HG02938 (cell line): ENCODE data around the gene CCDC92B.

ENCODE experiments used
- ATAC-seq: cut with Tn5 transposase; IDR thresholded peaks from one replicate; pipeline ENCODE4 v1.9.1; 2021; ENCODE audit warnings: mild to moderate bottlenecking, moderate library complexity; ENCODE audit not compliant: unreplicated experiment

CCDC92B gene

GRCh38 chr17:2779545-2779944 lies 30.1 kb upstream of the CCDC92B start:
- no peak for ATAC-seq

GRCh38 chr17:2778489-2778888 lies 29.0 kb upstream of the CCDC92B start:
- no peak for ATAC-seq

- ATAC-seq = no peak
Measured at GRCh38 chr17:2777242-2777867, 27.9 kb upstream of the CCDC92B start.

- ATAC-seq = no peak
Measured at GRCh38 chr17:2776589-2777241, 27.3 kb upstream of the CCDC92B start.

- no peak for ATAC-seq
Measured at GRCh38 chr17:2775206-2775605, 25.8 kb upstream of the CCDC92B start.

GRCh38 chr17:2770129-2770528 lies 20.7 kb upstream of the CCDC92B start:
- no peak for ATAC-seq

- ATAC-seq = no peak
Measured at GRCh38 chr17:2758870-2759269, 9.4 kb upstream of the CCDC92B start.

GRCh38 chr17:2755891-2756724 lies 6.7 kb upstream of the CCDC92B start:
- ATAC-seq = no peak

GRCh38 chr17:2751491-2751890 lies 2.0 kb upstream of the CCDC92B start:
- ATAC-seq = no peak

- no peak for ATAC-seq
Measured at GRCh38 chr17:2750721-2751120, 1.3 kb upstream of the CCDC92B start.

GRCh38 chr17:2749784-2750181 lies 331 bp upstream of the CCDC92B start:
- ATAC-seq = no peak

- ATAC-seq = no peak
Measured at GRCh38 chr17:2745317-2746037, 4.0 kb downstream of the CCDC92B start.

GRCh38 chr17:2737693-2738092 lies 11.8 kb downstream of the CCDC92B start:
- ATAC-seq = no peak

GRCh38 chr17:2736956-2737355 lies 12.5 kb downstream of the CCDC92B start:
- no peak for ATAC-seq

GRCh38 chr17:2735896-2736295 lies 13.6 kb downstream of the CCDC92B start:
- no peak for ATAC-seq

- ATAC-seq = no peak
Measured at GRCh38 chr17:2734939-2735338, 14.5 kb downstream of the CCDC92B start.

GRCh38 chr17:2731807-2732206 lies 17.6 kb downstream of the CCDC92B start:
- no peak for ATAC-seq

- no peak for ATAC-seq
Measured at GRCh38 chr17:2730764-2731353, 18.6 kb downstream of the CCDC92B start.

- ATAC-seq = no peak
Measured at GRCh38 chr17:2724784-2725164, 24.7 kb downstream of the CCDC92B start.

- ATAC-seq = no peak
Measured at GRCh38 chr17:2723997-2724783, 25.3 kb downstream of the CCDC92B start.
